Kidney (tissue), 14 donors: ENCODE measurements around the gene DSCAML1. TPM values are rescaled to one million over a fixed set of nuclear protein-coding genes. Genes with fewer than 3 reads are reported as not detected.

Experiments used
- DNase-seq, 5 donors: peaks; one replicate each; pipeline ENCODE4 v3.0.0-alpha.2; 2013 to 2020
- FAIRE-seq: peaks from 2 replicates; lab custom pipeline; 2012; peaks lifted over from hg19 to GRCh38; lab: Jason Lieb, UNC
- H3K27ac ChIP-seq, 2 donors: one replicate each; pipeline ENCODE4 v1.7.0; 2013; ENCODE audit warnings: low read depth in 2 of 2, low read length in 2 of 2, inconsistent platforms in 1 of 2
- H3K27me3 ChIP-seq: one replicate; pipeline ENCODE4 v1.7.1; 2013; ENCODE audit warnings: low read length, inconsistent platforms; ENCODE audit not compliant: control insufficient read depth, insufficient read depth
- H3K36me3 ChIP-seq, 3 donors: one replicate each; pipeline versions ENCODE4 v1.7.0 to v1.7.1; 2013; ENCODE audit warnings: low read length in 3 of 3, control low read depth in 1 of 3, inconsistent platforms in 1 of 3; ENCODE audit not compliant: insufficient read depth in 3 of 3, control insufficient read depth in 2 of 3
- H3K4me1 ChIP-seq, 3 donors: one replicate each; pipeline versions ENCODE4 v1.7.0 to v1.7.1; 2013; ENCODE audit warnings: low read length in 3 of 3, inconsistent platforms in 1 of 3, low read depth in 1 of 3; ENCODE audit not compliant: control insufficient read depth in 2 of 3, insufficient read depth in 2 of 3
- H3K4me3 ChIP-seq, 3 donors: one replicate each; pipeline versions ENCODE4 v1.7.0 to v1.8.1; 2013; ENCODE audit warnings: low read length in 3 of 3, control low read depth in 1 of 3, inconsistent platforms in 1 of 3
- H3K9ac ChIP-seq, 3 donors: one replicate each; pipeline versions ENCODE4 v1.7.0 to v1.7.1; 2013; ENCODE audit warnings: low read length in 3 of 3, control low read depth in 1 of 3, inconsistent platforms in 1 of 3
- H3K9me3 ChIP-seq, 3 donors: one replicate each; pipeline versions ENCODE4 v1.7.0 to v1.7.1; 2013; ENCODE audit warnings: low read length in 3 of 3, control low read depth in 1 of 3, inconsistent platforms in 1 of 3; ENCODE audit not compliant: control insufficient read depth in 2 of 3, insufficient read depth in 1 of 3
- intact Hi-C: fragments of 100-400 bp; cut with DNase I; formaldehyde crosslinking; loops from one replicate; pipeline ENCODE4 v1.11.1; 2022
- polyA plus RNA-seq: library from polyadenylated mRNA; stranded (reverse); fragments of 350-450 nt; fragmentation: Illumina TruSeq; extraction: RNeasy Lipid Tissue Mini Kit (QIAGEN cat#74804); gene quantifications from one replicate; pipeline ENCODE4 v1.2.3, GENCODE V29; 2014; ENCODE audit warnings: low read depth, low replicate concordance; ENCODE audit not compliant: insufficient read depth
- total RNA-seq: library from RNA; stranded (reverse); fragmentation: NEBNext Ultra II Directional; extraction: Animal tissue kit (Norgen Biotek cat#: 25700); gene quantifications from one replicate; pipeline ENCODE4 v1.2.1, GENCODE V29; 2021
- TF ChIP-seq, protein P1 (sequence below): IDR thresholded peaks from 3 replicates; pipeline ENCODE4 v1.5.1; 2012; ENCODE audit warnings: mild to moderate bottlenecking, moderate library complexity, borderline replicate concordance; ENCODE audit not compliant: insufficient read depth; ENCODE audit errors: extremely low read depth
- donor health status: control.
- donor health status: control.
- donor health status: control.
- donor health status: control.
- donor health status: control.
- donor health status: DM: yes; HTN: yes; CAD: no.
- donor health status: Normal renal cell carcinoma (clear cell type).

The DSCAML1 gene
- total and polyA plus RNA-seq, 2 donors from 2014 or later = 0.95 to 17.3 TPM

GRCh38 chr11:117527271-117527670 lies 269.7 kb downstream of the DSCAML1 start:
- DNase-seq = peak in 2 of 5 donors; percentile 50 to 56
- no peak for FAIRE-seq
- Histone ChIP-seq H3K9ac (no peak overlapping the region), H3K27me3 (no peaks in the 10 kb centered on the region), H3K4me1 (peaks cover 0 to 4% (median 0%) of the 10 kb centered on the region in 3 donors), H3K9me3 (no peaks in the 10 kb centered on the region), H3K27ac (no peak overlapping the region), H3K36me3 (no peaks in the 10 kb centered on the region), H3K4me3 (no peak overlapping the region)
- TF ChIP-seq, protein P1, sequence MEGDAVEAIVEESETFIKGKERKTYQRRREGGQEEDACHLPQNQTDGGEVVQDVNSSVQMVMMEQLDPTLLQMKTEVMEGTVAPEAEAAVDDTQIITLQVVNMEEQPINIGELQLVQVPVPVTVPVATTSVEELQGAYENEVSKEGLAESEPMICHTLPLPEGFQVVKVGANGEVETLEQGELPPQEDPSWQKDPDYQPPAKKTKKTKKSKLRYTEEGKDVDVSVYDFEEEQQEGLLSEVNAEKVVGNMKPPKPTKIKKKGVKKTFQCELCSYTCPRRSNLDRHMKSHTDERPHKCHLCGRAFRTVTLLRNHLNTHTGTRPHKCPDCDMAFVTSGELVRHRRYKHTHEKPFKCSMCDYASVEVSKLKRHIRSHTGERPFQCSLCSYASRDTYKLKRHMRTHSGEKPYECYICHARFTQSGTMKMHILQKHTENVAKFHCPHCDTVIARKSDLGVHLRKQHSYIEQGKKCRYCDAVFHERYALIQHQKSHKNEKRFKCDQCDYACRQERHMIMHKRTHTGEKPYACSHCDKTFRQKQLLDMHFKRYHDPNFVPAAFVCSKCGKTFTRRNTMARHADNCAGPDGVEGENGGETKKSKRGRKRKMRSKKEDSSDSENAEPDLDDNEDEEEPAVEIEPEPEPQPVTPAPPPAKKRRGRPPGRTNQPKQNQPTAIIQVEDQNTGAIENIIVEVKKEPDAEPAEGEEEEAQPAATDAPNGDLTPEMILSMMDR = no peak
- intact Hi-C loops = no loop called here

GRCh38 chr11:117525866-117526542 lies 271.0 kb downstream of the DSCAML1 start:
- TF ChIP-seq, protein P1 = no peak
- peak in 3 of 5 donors; percentile 58 to 74 (median 69) for DNase-seq
- Histone ChIP-seq H3K9ac (no peak overlapping the region), H3K27me3 (no peaks in the 10 kb centered on the region), H3K27ac (no peak overlapping the region), H3K36me3 (no peaks in the 10 kb centered on the region), H3K9me3 (no peaks in the 10 kb centered on the region), H3K4me3 (no peak overlapping the region), H3K4me1 (peaks cover 0 to 4% (median 0%) of the 10 kb centered on the region in 3 donors)
- no peak for FAIRE-seq
- intact Hi-C loops = no loop called here

DNA sequence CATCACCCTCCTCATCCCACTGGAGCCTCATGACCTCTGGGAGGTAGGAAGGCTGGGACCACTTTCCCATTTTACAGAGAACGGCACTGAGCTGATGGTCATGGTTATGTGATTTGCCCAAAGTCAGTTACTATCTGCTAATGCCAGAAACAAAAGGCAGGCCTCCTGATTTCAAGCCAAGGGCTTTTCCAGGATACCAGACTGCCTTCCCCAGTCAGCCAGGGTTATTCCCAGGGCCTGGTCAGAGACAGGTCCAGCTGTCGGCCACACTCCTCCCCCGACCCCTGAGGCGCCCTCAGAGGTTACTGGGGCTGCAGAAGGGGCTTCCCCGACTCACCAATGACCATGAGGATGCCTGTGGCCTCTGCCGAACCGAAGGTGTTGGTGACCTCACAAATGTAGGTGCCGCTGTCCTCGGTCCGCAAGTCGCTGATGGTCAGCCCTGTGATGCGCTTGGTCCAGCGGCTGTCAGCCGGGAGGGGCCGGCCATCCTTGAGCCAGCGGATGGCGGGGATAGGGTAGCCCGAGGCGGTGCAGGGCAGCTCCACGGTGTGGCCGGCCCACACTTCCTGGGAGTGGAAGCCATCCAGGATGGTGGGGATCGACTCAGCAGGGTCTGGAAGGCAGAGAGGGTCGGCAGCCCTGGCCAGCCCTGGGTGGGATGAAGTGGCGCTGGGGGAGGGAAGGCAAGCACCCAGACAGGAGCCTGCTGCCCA lies 272.4 kb downstream of the DSCAML1 start:
- no peak overlapping the region for H3K27ac ChIP-seq
- H3K27me3 ChIP-seq = no peaks in the 10 kb centered on the region
- intact Hi-C loops = no loop called here
- no peaks in the 10 kb centered on the region for H3K9me3 ChIP-seq
- FAIRE-seq (no peak), DNase-seq (no peak)
- H3K36me3 ChIP-seq = no peaks in the 10 kb centered on the region
- no peak overlapping the region for H3K4me3 ChIP-seq
- no peak overlapping the region for H3K9ac ChIP-seq
- H3K4me1 ChIP-seq = peaks cover 4 to 9% (median 5%) of the 10 kb centered on the region in 3 donors
- TF ChIP-seq, protein P1 = no peak
